ENCODE data around the gene ZNF398.
"Not testable (repeated sequence)": the region's sequence is repeated elsewhere in the genome, so short reads cannot be mapped to it uniquely, and the experiment has no call there.

The ZNF398 gene

GRCh38 chr7:149133028-149133710, 14.1 kb upstream of the ZNF398 start:
- no peak for TF ChIP-seq ZNF274 (IDR thresholded peaks at IDR 0.05; ENCODE audit: low read depth, low read length)
- no peak overlapping the region for H3K4me3 ChIP-seq (ENCODE audit: low read length)

GRCh38 chr7:149136118-149136517, 11.1 kb upstream of the ZNF398 start:
- TF ChIP-seq ZNF274 (IDR thresholded peaks at IDR 0.05; ENCODE audit: low read depth, low read length), result no peak
- H3K4me3 ChIP-seq (ENCODE audit: low read length), result no peak overlapping the region

GRCh38 chr7:149140831-149141230, 6.4 kb upstream of the ZNF398 start:
- H3K4me3 ChIP-seq (ENCODE audit: low read length), result no peak overlapping the region
- TF ChIP-seq ZNF274 (IDR thresholded peaks at IDR 0.05; ENCODE audit: low read depth, low read length), result no peak

- no peak overlapping the region for H3K4me3 ChIP-seq (ENCODE audit: low read length)
- TF ChIP-seq ZNF274 (IDR thresholded peaks at IDR 0.05; ENCODE audit: low read depth, low read length), result no peak
Observed at GRCh38 chr7:149141893-149142292, 5.4 kb upstream of the ZNF398 start.

DNA sequence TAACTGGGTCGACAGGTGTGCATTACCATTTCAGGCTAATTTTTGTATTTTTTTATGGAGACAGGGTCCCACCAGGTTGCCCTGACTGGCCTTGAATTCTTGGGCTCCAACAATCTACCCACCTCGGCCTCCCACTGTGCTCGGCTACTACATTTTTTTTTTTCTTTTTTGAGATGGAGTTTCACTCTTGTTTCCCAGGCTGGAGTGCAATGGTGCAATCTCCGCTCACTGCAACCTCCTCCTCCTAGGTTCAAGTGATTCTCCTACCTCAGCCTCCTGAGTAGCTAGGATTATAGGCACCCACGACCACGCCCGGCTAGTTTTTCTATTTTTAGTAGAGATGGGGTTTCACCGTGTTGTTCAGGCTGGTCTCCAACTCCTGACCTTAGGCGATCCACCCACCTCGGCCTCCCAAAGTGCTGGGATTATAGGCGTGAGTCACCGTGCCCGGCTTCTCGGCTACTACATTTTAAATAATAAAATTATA, 2.8 kb upstream of the ZNF398 start:
- not testable (repeated sequence) for H3K4me3 ChIP-seq (ENCODE audit: low read length)

DNA sequence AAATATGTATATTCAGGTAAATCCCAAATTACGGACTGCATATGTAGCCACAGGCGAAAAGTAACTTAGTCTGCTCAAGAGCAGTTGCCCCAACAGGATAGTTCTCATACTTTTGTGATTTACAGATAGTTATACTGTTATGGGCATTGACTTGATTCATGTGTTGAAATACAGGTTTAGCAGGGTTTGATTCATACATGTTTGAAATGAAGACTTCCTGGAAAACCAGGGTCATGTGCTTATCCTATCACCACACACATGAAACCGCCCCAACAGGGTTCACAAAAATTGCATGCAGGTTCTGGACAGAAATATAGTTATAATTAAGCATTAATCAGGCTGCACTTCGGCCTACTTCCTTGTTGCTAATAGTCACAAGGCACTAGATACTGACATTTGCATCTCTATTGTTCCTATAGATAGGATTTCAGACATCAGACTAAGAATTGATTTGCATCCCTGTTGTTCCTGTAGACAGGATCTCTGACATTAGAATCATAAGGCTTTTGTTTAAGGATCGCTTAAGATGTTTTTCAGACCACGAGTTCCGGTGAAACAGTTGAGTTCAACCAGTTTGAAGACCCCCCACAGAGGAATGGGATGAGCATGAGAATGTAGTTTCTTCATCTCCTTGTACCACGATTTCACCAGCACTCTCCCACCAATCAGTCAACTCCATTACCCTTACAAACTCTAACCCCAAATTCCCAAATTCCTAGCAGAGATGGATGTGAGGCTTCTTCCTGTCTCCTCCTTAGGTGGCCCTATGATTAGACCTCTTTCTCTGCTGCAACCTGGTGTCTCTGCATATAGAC, 2.0 kb upstream of the ZNF398 start:
- peak overlapping the region; percentile 89; the same call in 1 of the 2 replicates for H3K4me3 ChIP-seq (ENCODE audit: low read length)
- no peak for TF ChIP-seq ZNF274 (IDR thresholded peaks at IDR 0.05; ENCODE audit: low read depth, low read length)

- peak overlapping the region; percentile 89 for H3K4me3 ChIP-seq (ENCODE audit: low read length)
- TF ChIP-seq ZNF274 (IDR thresholded peaks at IDR 0.05; ENCODE audit: low read depth, low read length), result no peak
Observed at GRCh38 chr7:149147752-149148653, 750 bp downstream of the ZNF398 start.

GRCh38 chr7:149150981-149151380, 3.7 kb downstream of the ZNF398 start:
- TF ChIP-seq ZNF274 (IDR thresholded peaks at IDR 0.05; ENCODE audit: low read depth, low read length), result no peak
- H3K4me3 ChIP-seq (ENCODE audit: low read length), result no peak overlapping the region

GRCh38 chr7:149153346-149153745, 6.1 kb downstream of the ZNF398 start:
- no peak for TF ChIP-seq ZNF274 (IDR thresholded peaks at IDR 0.05; ENCODE audit: low read depth, low read length)
- no peak overlapping the region for H3K4me3 ChIP-seq (ENCODE audit: low read length)

GRCh38 chr7:149154056-149154455, 6.8 kb downstream of the ZNF398 start:
- H3K4me3 ChIP-seq (ENCODE audit: low read length), result no peak overlapping the region
- TF ChIP-seq ZNF274 (IDR thresholded peaks at IDR 0.05; ENCODE audit: low read depth, low read length), result no peak

DNA sequence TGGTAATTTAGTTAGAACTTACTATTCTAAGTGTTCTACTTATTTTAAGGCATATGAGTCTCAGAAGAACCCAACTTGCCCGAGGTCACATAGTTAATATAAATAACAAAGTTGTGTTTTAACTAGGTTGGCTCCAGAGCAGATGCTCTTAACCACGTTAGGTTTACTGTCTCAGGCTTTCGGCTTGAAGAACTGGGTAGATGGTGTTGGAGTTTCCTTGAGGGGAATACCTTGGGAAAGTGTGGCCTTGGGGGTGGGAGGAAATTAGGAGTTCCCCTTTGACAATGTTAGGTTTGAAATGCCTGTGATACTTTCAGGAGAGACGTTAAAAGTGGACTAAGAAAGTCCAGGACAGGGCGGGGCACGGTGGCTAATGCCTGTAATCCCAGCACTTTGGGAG, 9.6 kb downstream of the ZNF398 start:
- TF ChIP-seq ZNF274 (IDR thresholded peaks at IDR 0.05; ENCODE audit: low read depth, low read length), result no peak
- no peak overlapping the region for H3K4me3 ChIP-seq (ENCODE audit: low read length)

- no peak for TF ChIP-seq ZNF274 (IDR thresholded peaks at IDR 0.05; ENCODE audit: low read depth, low read length)
- H3K4me3 ChIP-seq (ENCODE audit: low read length), result no peak overlapping the region
Observed at GRCh38 chr7:149161241-149161848, 14.1 kb downstream of the ZNF398 start.

DNA sequence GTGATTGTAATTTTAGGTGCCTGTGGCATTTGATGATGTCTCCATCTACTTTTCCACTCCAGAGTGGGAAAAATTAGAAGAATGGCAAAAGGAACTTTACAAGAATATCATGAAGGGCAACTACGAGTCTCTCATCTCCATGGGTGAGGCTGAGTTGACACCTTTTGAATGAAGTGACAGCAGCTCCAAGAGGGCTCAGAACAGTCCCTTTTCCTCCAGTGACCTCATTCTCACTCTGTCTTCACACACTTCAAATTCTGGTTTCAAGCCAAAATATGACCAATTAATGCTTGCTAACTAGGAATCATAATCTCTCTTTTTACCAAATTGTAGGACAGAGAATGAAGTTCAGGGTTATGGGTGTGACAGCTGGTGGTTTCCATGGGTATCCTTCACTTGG, 18.9 kb downstream of the ZNF398 start:
- no peak overlapping the region for H3K4me3 ChIP-seq (ENCODE audit: low read length)
- TF ChIP-seq ZNF274 (IDR thresholded peaks at IDR 0.05; ENCODE audit: low read depth, low read length), result no peak

All from GM08714 (cell line).